Measurements from ENCODE around the gene CDC123.
"Not testable (repeated sequence)": the region's sequence is repeated elsewhere in the genome, so short reads cannot be mapped to it uniquely, and the experiment has no call there.

Gene CDC123

DNA sequence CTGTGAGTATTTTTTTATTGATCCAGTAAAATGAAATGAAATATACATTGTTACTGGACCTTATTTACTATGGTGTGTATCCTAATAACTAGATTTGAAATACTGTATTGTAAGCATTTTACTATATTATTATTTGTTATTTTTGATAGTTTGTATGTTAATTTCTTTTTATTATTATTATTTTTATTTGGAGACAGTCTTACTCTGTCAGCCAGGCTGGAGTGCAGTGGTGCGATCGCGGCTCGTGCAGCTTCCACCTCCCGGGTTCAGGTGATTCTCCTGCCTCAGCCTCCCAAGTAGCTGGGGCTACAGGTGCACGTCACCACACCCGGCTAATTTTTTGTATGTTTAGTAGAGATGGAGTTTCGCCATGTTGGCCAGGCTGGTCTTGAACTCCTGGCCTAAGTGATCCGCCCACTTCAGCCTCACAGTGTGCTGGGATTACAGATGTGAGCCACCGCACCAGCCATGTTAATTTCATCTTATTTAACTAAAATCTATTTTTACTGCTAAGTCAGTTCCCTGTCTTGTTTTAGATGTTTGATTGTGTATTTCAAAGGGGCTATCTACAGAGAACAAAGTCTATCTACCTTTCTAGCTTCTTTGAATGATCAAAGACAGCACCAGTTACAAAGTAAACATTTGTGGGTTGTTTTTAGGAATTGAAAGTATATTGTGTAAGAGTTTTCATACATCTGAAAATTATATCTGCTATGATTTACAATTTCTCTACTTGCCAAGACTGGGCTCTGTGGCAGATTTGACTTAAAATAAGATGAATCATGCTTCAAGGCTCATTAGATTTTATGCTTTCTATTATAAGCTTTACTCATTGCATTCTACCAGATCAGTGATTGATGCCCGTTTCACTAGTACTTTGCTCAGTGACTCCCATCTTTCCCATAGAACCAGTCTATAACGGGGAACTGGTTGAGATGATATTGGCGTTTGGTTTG, 41.6 kb downstream of the CDC123 start:
- no peak for DNase-seq

- no peak for DNase-seq
Measured at GRCh38 chr10:12238821-12239220, 42.8 kb downstream of the CDC123 start.

DNA sequence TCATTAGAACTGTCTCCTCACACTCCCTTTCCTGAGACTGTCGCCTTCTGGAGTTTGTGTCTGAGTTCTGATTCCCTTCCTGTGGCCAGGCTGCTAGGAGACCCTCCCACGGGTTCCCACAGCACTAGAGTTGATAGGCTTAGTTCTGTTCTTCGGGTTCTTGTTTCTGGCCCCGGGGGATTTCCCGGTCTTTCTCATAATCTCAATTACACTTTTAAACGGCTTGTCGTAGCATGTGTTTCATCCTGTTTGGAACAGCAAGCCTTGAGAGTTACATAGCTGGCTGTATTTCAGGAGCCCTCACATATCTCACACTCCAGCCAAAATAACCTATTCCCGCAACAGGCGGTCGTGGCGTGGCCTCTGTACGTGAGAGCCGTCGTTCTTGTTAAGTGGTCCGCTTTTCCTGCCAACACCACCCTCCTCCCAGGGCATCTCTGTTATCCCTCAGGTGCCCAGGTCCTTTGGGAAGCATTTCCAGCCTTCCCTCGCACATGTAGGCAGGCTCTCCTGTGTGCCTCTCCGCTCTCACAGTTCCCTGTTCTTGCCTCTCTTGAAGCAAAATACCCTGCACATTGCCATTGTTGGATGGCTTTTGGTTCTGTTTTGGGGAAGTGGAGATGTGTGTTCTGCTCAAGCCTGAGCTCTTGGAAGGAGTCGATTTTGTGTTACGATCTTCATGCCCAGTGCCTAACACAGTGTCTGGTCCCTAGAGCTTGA, 46.0 kb downstream of the CDC123 start:
- no peak for DNase-seq

DNA sequence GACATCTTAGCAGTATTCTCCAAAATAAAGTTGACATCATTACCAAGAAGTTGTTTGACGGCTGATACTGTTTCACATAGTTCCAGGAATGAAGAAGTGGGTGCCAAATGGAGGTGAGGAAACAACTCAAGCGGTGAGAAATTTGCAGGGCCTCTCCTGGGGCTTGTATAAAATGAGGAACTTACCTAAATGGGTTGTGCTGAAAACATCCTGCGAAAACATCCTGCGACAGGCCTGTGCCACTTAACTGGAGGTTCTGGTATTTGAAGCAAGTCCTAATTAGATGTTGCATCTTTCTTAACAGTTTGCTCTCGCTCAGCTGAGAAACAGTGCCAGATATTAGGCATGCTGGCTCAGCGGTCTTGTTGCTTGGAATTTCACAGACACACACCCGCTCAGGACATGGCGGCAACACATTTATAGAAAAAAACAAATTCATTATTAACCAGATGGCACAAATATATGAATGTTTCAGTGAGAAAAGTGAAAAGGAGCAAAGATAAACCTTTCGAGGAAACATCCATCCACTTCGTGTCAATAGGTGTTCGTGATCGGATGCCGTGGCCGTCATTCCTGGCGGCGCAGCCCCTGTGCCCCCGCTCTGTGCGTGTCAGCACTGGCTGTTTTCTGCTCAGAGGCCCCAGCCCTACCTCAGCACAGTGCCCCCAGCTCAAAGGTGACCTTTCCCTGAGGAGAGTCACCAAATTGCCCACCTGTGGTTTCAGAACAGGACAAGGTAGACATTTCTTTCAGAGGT, 48.1 kb downstream of the CDC123 start:
- DNase-seq, result no peak

- no peak for DNase-seq
Measured at GRCh38 chr10:12250181-12250580, 54.2 kb downstream of the CDC123 start.

DNA sequence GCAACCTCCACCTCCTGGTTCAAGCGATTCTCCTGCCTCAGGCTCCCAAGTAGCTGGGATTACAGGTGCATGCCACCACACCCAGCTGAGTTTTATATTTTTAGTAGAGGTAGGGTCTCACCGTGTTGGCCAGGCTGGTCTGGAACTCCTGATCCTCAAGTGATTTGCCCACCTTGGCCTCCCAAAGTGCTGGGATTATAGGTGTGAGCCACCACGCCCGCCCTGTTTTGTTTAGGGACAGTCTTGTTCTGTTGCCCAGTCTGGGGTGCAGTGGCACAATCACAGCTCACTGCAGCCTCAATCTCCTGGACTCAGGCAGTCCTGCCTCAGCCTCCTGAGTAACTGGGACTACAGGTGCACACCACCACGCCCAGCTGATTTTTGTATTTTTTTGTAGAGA, 54.7 kb downstream of the CDC123 start:
- DNase-seq, result not testable (repeated sequence)

DNA sequence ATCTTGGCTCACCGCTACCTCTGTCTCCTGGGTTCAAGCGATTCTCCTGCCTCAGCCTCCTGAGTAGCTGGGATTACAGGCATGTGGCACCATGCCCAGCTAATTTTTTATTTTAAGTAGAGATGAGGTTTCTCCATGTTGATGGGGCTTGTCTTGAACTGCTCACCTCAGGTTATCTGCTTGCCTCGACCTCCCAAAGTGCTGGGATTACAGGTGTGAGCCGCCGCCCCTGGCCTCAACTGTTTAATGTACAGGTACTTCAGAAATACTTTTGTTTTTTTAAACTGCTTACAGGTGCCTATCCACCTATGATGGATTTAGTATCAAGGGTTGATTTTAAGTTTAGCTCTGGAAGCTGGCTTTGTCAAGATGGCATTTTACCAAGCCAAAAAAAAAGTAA, 55.6 kb downstream of the CDC123 start:
- no peak for DNase-seq

- DNase-seq, result no peak
Measured at GRCh38 chr10:12252882-12253546, 57.0 kb downstream of the CDC123 start.

GRCh38 chr10:12255048-12255447, 59.1 kb downstream of the CDC123 start:
- DNase-seq, result no peak

DNA sequence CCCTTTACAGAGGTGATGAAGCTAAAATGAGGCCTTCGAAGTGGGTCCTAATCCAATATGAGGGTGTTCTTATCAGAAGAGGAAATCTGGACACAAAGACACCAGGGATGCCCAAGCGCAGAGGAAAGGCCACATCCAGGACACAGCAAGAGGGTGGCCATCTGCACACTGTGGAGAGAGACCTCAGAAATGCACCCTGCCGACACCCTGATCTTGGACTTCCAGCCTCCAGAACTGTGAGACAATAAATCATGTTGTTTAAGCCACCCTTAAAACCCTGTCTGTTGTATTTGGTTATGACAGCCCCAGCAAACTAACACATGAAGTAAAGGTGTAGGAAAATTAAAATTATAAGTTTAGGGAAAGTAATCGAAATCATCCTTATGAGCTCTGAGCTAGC, 64.0 kb downstream of the CDC123 start:
- DNase-seq, result no peak

- no peak for DNase-seq
Measured at GRCh38 chr10:12262278-12262981, 66.4 kb downstream of the CDC123 start.

- DNase-seq, result peak; percentile 61
Measured at GRCh38 chr10:12264204-12264940, 68.4 kb downstream of the CDC123 start.

DNA sequence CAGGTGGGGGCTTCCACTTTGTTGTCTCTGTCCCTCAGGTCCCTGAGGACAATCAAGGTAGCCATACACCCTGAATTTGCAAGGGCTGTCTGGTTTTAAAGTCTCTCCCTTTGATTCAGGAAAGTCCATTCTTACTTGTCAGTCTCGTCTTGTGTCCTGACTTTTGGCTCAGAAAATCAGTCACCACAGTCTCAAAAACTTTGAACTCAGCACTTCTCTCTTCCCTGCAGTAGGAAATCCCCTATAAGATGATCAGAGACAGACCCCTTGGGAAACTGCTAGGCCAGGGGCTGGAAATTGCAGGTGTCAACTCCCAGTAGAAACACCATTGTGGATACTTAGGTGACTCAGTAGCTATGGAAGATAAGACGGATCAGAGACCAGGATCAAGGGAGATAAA, 73.1 kb downstream of the CDC123 start:
- DNase-seq, result no peak

DNA sequence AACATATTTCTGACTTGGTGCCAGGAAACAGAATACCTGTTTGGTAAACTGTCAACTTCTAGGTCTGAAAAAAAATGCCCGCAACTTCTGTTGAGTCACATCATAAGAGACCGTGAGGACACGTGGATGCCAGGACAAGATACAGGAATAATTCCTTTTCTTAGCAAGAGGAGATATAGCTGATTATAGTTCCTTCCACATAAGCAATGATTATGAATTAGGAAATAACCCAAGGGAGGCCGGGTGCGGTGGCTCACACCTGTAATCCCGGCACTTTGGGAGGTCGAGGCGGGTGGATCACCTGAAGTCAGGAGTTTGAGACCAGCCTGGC, 75.2 kb downstream of the CDC123 start:
- DNase-seq, result no peak

GRCh38 chr10:12277862-12278261, 81.9 kb downstream of the CDC123 start:
- DNase-seq, result not testable (repeated sequence)

DNA sequence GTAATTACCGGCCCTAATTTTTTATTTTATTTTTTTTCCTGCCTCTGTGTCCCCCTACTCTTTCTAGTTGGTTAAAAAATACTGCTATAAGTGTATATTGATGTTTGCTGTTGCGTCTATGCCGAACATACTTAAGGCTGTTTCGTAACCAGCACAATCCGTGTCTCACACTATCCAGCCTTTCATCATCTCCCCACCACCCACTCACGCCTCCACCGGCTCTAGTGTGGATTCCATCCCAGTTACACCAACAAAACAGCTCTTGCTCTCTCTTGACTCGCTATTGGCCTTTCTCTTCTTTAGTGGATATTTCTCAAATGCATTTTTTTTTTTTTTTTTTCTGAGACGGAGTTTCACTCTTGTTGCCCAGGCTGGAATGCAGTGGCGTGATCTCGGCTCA, 83.3 kb downstream of the CDC123 start:
- no peak for DNase-seq

DNA sequence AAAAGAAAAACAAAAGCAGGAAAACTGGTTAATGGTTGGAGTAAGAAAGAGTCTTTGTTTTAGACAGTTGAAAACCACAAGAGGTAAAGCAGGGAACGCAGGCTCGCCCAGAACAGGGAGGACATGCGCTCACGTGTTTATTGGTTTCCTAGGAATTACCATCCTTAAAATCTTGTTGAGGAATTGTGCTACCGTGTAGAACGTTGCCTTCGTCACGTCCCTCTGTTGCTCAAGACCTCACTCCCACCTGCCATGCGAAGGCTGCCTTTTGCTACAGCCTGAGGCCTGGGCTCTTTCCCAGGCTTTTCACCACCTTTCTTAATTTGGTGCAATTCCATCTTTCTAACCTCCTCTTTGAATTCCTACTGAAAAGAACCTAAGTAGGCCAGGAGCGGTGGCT, 91.8 kb downstream of the CDC123 start:
- DNase-seq, result no peak

DNA sequence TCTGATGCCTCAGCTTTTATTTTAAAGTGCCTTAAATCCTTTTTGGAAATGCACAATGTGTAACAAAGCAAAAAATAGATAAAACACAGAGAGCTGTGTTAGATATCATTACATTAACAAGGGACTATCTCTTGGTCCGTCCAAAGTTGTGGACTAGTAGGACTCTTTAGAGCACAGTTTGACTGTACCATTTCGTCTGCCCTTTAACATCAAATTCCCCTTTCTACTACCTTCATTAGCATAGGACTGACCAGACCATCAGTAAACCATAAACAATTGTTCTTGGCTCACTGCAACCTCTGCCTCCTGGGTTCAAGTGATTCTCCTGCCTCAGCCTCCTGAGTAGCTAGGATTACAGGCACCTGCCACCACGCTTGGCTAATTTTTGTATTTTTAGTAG, 101.8 kb downstream of the CDC123 start:
- DNase-seq, result not testable (repeated sequence)

DNA sequence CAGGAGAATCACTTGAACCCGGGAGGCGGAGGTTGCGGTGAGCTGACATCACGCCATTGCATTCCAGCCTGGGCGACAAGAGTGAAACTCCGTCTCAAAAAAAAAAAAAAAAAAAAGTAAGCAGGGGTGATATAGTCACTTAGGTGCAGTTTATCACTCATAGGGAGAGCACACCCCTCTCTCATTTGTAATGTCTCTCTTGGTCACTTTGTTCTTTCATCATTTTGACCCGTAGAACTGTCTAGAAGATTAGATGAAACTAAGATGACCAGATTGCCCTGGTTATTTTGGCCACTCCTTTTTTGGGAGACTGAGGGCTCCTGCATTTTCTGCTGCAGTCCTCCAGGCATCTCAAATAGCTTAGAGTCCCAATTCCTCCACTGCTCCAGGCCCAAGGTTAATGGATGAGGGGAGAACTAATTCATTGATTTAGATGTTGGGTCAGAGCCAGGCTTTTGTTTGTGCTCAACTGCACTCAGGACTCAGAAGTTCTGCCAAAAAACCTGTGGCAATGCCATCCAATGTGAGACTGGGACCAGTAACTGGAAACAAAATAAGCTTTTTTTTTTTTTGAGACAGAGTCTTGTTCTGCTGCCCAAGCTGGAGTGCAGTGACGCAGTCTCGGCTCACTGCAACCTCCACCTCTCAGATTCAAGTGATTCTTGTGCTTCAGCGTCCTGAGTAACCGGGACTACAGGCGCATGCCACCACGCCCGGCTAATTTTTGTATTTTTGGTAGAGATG, 103.4 kb downstream of the CDC123 start:
- no peak for DNase-seq
